ENCODE results near the gene RBM24.
A peak's percentile ranks its signal among the peaks of the same experiment; 100 is the strongest.
"Not testable (repeated sequence)": the region's sequence is repeated elsewhere in the genome, so short reads cannot be mapped to it uniquely, and the experiment has no call there.

RBM24 gene

DNA sequence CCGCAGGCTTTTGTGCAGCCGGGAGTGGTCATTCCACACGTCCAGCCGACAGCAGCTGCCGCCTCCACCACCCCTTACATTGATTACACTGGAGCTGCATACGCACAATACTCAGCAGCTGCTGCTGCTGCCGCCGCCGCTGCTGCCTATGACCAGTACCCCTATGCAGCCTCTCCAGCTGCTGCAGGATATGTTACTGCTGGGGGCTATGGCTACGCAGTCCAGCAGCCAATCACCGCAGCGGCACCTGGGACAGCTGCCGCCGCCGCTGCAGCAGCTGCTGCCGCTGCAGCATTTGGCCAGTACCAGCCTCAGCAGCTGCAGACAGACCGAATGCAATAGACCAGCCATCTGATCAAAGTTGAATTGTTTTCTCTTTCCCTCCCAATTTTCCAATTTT lies 10.6 kb downstream of the RBM24 start:
- no peak for DNase-seq

DNA sequence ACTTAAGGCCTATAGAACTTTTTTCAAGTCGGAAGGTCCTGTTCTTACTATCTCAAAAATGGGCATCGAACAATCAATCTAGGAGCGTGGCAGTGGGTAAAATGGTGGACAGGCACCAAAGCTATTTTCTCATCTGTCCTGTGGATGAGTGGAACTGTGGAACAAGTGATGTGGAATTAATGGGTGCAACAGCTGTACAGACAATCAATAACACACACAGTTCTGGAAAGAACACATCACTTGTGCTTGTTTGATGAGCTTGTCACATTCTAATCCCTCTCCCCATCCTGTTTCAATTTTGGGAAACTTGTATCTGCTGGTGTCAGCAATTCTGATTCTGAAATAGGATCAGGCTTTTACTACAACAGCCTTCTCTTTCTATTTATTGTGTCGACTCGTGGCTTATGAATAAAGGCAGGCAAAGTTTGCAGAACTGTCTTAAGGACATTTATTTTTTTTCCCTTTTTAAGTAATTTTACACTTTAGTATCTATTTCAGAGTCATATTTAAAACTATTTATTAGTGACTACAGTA lies 11.5 kb downstream of the RBM24 start:
- DNase-seq: no peak

DNA sequence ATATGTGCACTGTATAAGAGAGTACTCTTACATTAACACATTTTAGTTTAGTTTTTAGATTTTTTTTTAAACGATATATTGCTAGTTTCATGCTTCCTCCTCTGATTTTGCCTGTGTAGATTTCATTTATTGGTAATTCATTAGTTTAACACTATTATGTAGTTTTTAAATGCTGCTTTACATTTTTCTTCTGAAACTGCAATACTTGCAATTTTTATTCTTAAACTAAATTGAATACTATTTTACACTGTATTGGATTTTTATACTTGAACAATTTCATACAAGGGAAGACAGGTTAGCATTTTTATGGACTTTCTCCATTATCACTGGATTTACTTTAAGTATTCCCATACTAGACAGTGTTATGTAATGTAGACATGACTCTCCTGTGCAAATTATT lies 12.2 kb downstream of the RBM24 start:
- DNase-seq: no peak

DNA sequence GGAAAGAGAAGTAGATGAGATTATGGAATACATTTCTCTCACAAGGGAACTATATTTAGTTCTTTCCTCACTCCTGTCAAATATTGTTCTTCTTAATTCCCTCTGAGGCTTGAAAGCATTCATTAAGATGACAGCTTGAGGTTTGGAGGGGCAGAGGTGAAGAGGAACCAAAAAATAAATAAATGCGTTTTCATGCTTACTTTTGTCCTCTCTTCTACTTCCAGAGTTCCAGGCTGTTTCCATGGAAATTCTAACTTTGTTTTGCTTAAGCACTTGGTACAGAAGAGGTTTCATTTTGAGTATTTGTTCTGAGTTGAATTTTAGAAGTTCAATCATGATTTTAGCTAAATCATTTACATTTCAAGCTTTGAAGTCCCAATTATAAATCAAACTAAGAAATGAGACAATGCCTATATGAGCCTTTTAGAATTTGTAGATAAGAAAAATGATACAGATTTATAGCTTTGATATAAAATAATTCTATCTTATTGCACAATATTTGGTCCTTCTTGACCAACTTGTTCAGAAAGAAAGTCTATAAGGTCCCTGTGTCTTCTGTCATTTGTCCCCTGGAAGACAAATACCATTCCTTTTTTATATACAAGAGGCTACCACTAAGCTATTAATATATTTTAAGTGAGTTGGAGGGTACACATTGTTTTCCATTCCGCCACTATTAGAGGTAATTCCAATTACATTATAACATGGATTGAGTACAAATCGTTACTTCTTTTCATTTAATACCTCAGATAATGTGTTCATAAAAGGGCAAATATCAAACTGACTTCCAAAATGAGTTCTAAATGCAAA lies 16.3 kb downstream of the RBM24 start:
- DNase-seq: no peak

DNA sequence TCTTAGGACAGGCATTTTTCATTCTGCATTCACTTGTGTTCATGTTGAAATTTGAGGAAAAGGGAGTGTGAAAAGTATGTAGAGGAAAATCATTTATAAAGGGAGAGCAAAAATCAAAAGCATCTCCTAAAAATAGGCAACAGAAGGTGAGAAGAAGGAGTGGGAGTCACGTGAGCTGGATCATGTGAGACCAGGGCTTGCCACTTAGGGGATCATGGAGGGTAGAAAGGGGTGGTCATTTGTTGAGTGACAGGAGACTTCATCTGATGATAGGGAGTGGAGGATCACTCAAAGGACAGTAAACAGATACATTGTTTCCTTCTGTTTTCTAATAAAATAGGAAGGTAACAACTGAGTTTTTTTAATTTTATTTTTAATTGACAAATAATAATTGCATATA lies 17.1 kb downstream of the RBM24 start:
- DNase-seq: no peak

DNA sequence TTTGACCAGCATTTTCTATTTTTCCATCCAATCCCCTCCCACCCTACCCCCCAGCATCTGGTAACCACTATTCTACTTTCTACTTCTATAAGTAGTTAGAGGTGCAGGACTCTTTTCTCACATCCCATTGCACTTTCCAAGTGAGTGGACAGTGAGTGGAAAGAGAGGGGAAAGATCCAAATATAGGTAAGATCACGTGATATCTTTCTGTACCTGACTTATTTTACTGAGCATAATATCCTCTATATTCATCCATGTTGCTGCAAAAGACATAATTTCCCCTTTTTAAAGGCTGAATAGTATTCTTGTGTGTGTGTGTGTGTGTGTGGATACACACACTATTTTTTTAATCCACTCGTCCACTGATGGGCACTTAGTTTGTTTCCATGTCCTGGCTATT lies 18.1 kb downstream of the RBM24 start:
- DNase-seq: no peak

- DNase-seq: no peak
Observed at GRCh38 chr6:17299750-17300149, 18.6 kb downstream of the RBM24 start.

- no peak for DNase-seq
Observed at GRCh38 chr6:17300637-17301036, 19.5 kb downstream of the RBM24 start.

DNA sequence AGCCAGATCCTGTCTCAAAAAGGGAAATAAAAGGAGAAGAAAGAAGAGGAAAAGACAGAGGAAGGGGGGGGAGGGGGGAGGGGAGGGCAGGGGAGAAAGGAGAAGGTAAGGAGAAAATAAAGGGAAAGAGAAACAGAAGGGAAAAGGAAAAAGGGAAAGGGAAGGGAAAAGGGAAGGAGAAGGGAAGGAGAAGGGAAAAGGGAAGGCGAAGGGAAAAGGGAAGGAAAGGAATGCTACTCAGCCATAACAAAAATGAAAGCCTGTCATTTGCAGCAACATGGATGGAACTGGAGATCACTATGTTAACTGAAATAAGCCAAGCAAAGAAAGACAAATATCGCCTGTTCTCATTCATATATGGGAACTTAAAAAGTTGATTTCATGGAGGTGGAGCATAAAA lies 22.3 kb downstream of the RBM24 start:
- no peak for DNase-seq

- peak; percentile 24 for DNase-seq
Observed at GRCh38 chr6:17305219-17306001, 24.2 kb downstream of the RBM24 start.

DNA sequence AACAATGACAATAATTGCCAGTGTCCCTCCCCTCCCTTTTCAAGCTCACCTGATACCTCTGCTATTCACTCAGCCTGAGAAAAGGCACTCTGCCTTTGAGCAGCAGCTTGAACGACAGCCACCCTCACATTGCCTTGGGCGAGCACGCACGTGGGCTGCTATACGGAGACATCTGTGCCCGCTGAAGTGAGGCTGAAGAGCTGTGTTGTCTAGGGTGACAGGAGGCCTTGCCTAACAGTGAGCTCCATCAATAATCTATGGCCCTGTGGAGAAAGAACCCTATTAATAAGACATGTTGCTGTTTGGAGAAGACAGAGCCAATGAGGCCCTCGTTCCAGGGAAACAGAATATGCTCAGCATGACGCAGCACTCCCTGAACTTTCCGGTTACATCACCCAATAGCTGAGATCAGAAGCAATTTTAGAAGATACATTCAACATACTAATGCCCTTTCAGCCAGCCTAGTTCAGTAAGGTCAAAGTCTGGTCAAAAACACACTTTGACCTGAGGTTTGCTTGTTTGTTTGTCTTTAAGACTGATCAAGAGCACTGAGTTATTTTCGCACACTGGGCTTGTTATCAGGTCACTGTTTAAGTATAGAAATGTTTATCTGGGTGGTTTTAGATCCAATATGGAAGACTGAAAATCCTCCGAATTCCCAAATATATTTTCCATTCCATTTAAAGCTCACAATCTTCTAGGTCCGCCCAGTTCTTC lies 30.6 kb downstream of the RBM24 start:
- peak; percentile 57 for DNase-seq

DNA sequence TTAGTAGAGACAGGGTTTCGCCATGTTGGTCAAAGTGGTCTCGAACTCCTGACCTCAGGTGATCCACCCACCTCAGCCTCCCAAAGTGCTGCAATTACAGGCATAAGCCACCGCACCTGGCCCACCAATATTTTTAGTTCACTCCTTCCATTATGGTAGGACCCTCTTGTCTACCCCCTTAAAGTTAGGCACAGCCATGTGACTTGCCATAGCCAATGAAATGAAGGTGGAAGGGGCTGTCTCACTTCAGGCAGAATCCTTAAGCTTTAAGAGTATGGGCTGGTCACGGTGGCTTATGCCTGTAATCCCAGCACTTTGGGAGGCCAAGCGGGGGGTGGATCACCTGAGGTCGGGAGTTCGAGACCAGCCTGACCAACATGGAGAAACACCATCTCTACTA lies 32.1 kb downstream of the RBM24 start:
- DNase-seq: not testable (repeated sequence)

DNA sequence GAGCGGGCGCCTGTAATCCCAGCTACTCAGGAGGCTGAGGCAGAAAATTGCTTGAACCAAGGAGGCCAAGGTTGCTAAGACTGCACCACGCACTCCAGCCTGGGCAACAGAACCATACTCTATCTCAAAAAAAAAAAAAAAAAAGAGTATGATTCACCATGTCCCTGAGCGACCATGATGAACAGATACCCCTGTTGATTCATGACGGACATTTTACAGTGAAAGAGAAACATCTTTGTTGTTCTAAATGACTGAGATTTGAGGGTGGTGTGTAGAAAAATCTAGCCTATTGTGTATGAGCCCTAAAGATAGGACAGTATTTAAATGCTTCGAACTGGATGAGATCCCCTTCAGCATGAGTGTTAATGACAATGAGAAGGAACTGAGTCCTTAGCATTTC lies 32.8 kb downstream of the RBM24 start:
- DNase-seq: no peak

- DNase-seq: no peak
Observed at GRCh38 chr6:17315262-17315661, 34.1 kb downstream of the RBM24 start.

DNA sequence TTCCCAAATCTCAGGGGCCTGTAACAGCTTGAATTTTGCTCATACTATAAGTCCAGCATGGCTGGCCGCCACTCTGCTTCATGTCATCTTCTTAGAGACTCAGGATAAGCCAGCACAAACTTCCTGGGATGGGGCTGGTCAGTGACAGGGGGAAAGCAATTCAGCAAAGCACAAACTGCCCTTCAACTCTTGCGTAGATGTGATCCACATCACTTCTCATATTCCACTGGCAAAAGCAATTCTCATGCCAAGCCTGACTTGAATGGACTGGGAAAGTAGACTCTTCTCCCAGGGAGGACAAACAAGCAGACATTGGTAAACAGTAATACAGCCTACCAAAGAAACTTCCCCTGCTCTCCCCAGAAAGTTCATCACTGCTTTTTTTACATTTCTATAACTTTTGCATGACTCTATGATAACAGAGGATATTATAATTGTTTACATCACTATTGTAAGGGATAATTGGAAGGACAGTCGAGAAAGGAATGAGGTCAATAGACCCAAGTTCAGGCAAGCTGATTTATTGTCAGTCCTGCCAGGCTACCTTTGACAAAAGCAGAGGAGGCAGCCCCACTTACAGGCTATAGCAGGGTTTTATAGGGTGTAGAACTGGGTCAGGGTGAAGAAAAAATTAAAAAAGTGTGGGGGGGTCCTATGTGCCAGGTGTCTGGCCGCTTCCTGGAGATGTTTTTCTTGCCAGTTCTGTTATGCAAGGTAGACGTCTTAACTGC lies 37.4 kb downstream of the RBM24 start:
- DNase-seq: no peak

- DNase-seq: not testable (repeated sequence)
Observed at GRCh38 chr6:17320266-17320665, 39.1 kb downstream of the RBM24 start.

DNA sequence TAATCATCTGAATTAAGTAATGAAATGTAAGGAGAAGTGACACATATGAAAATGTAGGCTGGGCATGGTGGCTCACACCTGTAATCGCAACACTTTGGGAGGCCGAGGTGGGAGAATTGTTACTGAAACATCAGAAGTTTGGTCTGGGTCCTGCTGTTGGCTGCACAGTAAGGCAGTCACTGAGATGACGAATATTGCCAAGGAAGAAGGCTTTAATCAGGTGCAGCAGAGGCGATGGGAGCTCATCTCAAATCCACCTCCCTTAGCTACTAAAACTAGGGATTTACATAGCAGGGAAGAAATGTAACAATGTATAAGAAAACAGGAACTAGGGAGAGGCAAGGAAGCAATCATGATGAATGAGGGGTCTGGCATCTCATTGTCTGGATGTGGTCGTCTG lies 50.1 kb downstream of the RBM24 start:
- no peak for DNase-seq

GRCh38 chr6:17334265-17334664 lies 53.1 kb downstream of the RBM24 start:
- DNase-seq: peak; percentile 44

- peak; percentile 50 for DNase-seq
Observed at GRCh38 chr6:17336425-17336824, 55.3 kb downstream of the RBM24 start.

DNA sequence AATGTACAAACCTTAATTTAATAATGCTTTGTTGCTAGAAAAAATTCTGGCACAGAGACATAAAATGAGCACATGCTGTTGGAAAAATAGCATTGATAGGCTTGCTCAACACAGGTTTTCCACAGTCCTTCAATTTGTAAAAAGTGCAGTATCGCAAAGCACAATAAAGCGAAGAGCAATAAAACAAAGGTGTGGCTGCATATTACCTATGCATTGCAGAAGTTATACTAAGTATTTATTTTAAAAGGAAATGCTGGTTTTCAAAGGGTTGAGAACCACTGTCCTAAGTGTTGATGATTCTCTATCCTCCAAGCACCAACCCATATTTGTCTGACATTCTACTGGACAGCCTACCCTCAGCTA lies 58.1 kb downstream of the RBM24 start:
- DNase-seq: no peak

- DNase-seq: no peak
Observed at GRCh38 chr6:17341117-17341805, 60.1 kb downstream of the RBM24 start.

GRCh38 chr6:17341891-17342290 lies 60.7 kb downstream of the RBM24 start:
- DNase-seq: no peak
